HepG2 (cell line): ENCODE data around the gene CYP4F8. TPM values are rescaled to one million over a fixed set of nuclear protein-coding genes. Genes with fewer than 3 reads are reported as not detected.

ENCODE experiments used
- ATAC-seq: fragments of 200-7000 bp; cut with Tn5 transposase; 3 replicates; pipeline ENCODE4 v1.9.1; 2020; ENCODE audit warnings: mild to moderate bottlenecking, moderate library complexity
- BruUV-seq: library from RNA; stranded (reverse); fragments of 400-500 nt; replicated peaks from 2 replicates; lab custom pipeline; 2021; lab: Mats Ljungman, UMichigan
- CTCF ChIA-PET: fragments of 300-600 bp; formaldehyde crosslinking; extraction: SDS; loops from one replicate; lab custom pipeline; 2021; ENCODE audit warnings: low total read pairs, inconsistent platforms, low intra/inter-chr PET ratio; lab: Yijun Ruan, JAX
- POLR2A ChIA-PET: fragments of 350-600 bp; sonication (Branson Sonifier 250); formaldehyde crosslinking; loops from one replicate; lab custom pipeline; 2020; ENCODE audit warnings: antibody characterized with exemption, inconsistent platforms; lab: Yijun Ruan, JAX
- DNase-seq: peaks from one replicate; pipeline ENCODE4 v3.0.0-alpha.2; 2015; ENCODE audit warnings: low spot score
- FAIRE-seq: peaks from 3 replicates; lab custom pipeline; 2011; peaks lifted over from hg19 to GRCh38; lab: Jason Lieb, UNC
- H2AFZ ChIP-seq: one replicate; pipeline ENCODE4 v1.6.1; 2011; ENCODE audit warnings: low read length, inconsistent platforms
- H3K27ac ChIP-seq: fragments of 300-600 bp; 3 replicates; pipeline ENCODE4 v1.8.0; 2011; ENCODE audit warnings: mixed run types, mild to moderate bottlenecking, mixed read lengths, low read length, inconsistent platforms; ENCODE audit not compliant: insufficient read depth; ENCODE audit errors: extremely low read length
- H3K27me3 ChIP-seq, 2 experiments: fragments of 200-600 bp in 1 of 2; 2 replicates in 1 of 2; 3 replicates in 1 of 2; pipeline versions ENCODE4 v1.6.0 to v1.8.0; 2011; ENCODE audit warnings: low read length in 2 of 2, mild to moderate bottlenecking in 2 of 2, moderate library complexity in 2 of 2, inconsistent platforms in 1 of 2; ENCODE audit not compliant: insufficient read depth in 2 of 2, control insufficient read depth in 1 of 2
- H3K36me3 ChIP-seq, 2 experiments: fragments of 200-600 bp in 1 of 2; replicated peaks in 1 of 2; 2 replicates in 1 of 2; 3 replicates in 1 of 2; pipeline versions ENCODE4 v1.5.1 to v1.8.0; 2011; ENCODE audit warnings: low read length in 2 of 2, inconsistent platforms in 1 of 2; ENCODE audit not compliant: insufficient read depth in 2 of 2, control insufficient read depth in 1 of 2
- H3K4me1 ChIP-seq: 2 replicates; pipeline ENCODE4 v1.5.1; 2012; ENCODE audit warnings: low read length, inconsistent platforms; ENCODE audit not compliant: insufficient read depth
- H3K4me2 ChIP-seq: 2 replicates; pipeline ENCODE4 v1.6.0; 2011; ENCODE audit warnings: low read depth, low read length, inconsistent platforms
- H3K4me3 ChIP-seq, 3 experiments: fragments of 200-600 bp in 1 of 3; sonication (generic), shearing (Covaris generic) in 1 of 3; replicated peaks in 1 of 3; 2 replicates each; pipeline ENCODE4 v1.5.1; 2011 to 2016; ENCODE audit warnings: low read length in 3 of 3, inconsistent platforms in 2 of 3, low read depth in 2 of 3, mild to moderate bottlenecking in 2 of 3, control low read depth in 1 of 3, mixed read lengths in 1 of 3; ENCODE audit not compliant: insufficient read depth in 1 of 3
- H3K79me2 ChIP-seq: one replicate; pipeline ENCODE4 v1.6.1; 2011; ENCODE audit warnings: low read length, inconsistent platforms; ENCODE audit not compliant: insufficient read depth
- H3K9ac ChIP-seq: 2 replicates; pipeline ENCODE4 v1.6.0; 2011; ENCODE audit warnings: mild to moderate bottlenecking, low read depth, low read length, inconsistent platforms; ENCODE audit not compliant: insufficient read depth
- H3K9me3 ChIP-seq: 2 replicates; pipeline ENCODE4 v1.5.1; 2012; ENCODE audit warnings: mild to moderate bottlenecking, low read length
- H4K20me1 ChIP-seq: 2 replicates; pipeline ENCODE4 v1.6.0; 2011; ENCODE audit warnings: inconsistent platforms, mild to moderate bottlenecking, low read length, moderate library complexity; ENCODE audit not compliant: insufficient read depth
- EP300 ChIP-seq, 3 experiments: sonication (generic) in 1 of 3; formaldehyde crosslinking in 1 of 3; IDR thresholded peaks; 2 replicates each; pipeline versions ENCODE4 v1.5.1 to v1.6.1; 2011 to 2020; ENCODE audit warnings: low read depth in 2 of 3, low read length in 2 of 3, borderline replicate concordance in 1 of 3, improper control_type of control experiment in 1 of 3, mild to moderate bottlenecking in 1 of 3, missing genetic modification reagents in 1 of 3, moderate library complexity in 1 of 3
- ISX ChIP-seq: sonication (generic); formaldehyde crosslinking; conservative IDR thresholded peaks from 2 replicates; pipeline ENCODE4 v1.5.0; 2020; ENCODE audit warnings: missing genetic modification reagents
- RAD51 ChIP-seq: fragments of 450-650 bp; IDR thresholded peaks from 2 replicates; pipeline ENCODE4 v1.6.1; 2016; ENCODE audit warnings: borderline replicate concordance
- SNAI1 ChIP-seq: sonication (generic); formaldehyde crosslinking; IDR thresholded peaks from 2 replicates; pipeline ENCODE4 v1.5.0; 2020; ENCODE audit warnings: mild to moderate bottlenecking, missing genetic modification reagents, borderline replicate concordance
- SP1 ChIP-seq, 2 experiments: fragments of 450-650 bp in 1 of 2; sonication (generic) in 1 of 2; formaldehyde crosslinking in 1 of 2; IDR thresholded peaks; 2 replicates each; pipeline versions ENCODE4 v1.4.0 to v1.6.1; 2016 to 2020; ENCODE audit warnings: missing genetic modification reagents in 1 of 2
- TARDBP ChIP-seq: sonication (generic); formaldehyde crosslinking; IDR thresholded peaks from 2 replicates; pipeline ENCODE4 v1.8.0; 2022; ENCODE audit warnings: mild to moderate bottlenecking, missing genetic modification reagents
- ZNF350 ChIP-seq: sonication (generic); formaldehyde crosslinking; IDR thresholded peaks from 2 replicates; pipeline ENCODE4 v1.4.0; 2020; ENCODE audit warnings: mild to moderate bottlenecking, low read depth, missing genetic modification reagents, borderline replicate concordance
- ZNF615 ChIP-seq: sonication (generic); formaldehyde crosslinking; IDR thresholded peaks from 2 replicates; pipeline ENCODE4 v1.5.0; 2020; ENCODE audit warnings: mild to moderate bottlenecking, missing genetic modification reagents, borderline replicate concordance
- WGBS: methylation state at CpG from one replicate; pipeline ENCODE4 v1.1.6; 2017; ENCODE audit warnings: low lambda C conversion rate; 5-methylcytosine and 5-hydroxymethylcytosine counted together
- in situ Hi-C: cut with HindIII; loops from 2 replicates; pipeline ENCODE4 v1.10.0; 2017; ENCODE audit warnings: low pct_unique_long_range_greater_than_20kb; ENCODE audit not compliant: extremely low pct_ligation_motif_present
- intact Hi-C: fragments of 100-400 bp; cut with micrococcal nuclease; formaldehyde crosslinking; loops from one replicate; pipeline ENCODE4 v1.10.0; 2022; ENCODE audit not compliant: unreplicated experiment
- polyA plus RNA-seq, 8 experiments: library from polyadenylated mRNA; depleted of rRNA in 3 of 8; stranded (reverse) in 7 of 8; unstranded in 1 of 8; fragments of >200 nt; fragmentation: Illumina TruSeq in 4 of 8; extraction: Trizol in 4 of 8; gene quantifications; 2 replicates each; pipeline versions ENCODE4 v1.2.1 to v1.2.3, GENCODE V29; 2011 to 2016; ENCODE audit warnings: low read depth in 4 of 8, missing spikeins in 1 of 8, mixed read lengths in 1 of 8; ENCODE audit not compliant: insufficient read depth in 1 of 8
- total RNA-seq, 5 experiments: library from RNA; depleted of rRNA; stranded (reverse); fragments of >200 nt; fragmentation: Illumina TruSeq; extraction: Trizol; gene quantifications; 2 replicates each; pipeline ENCODE4 v1.2.3, GENCODE V29; 2016; ENCODE audit warnings: low read depth in 1 of 5
- TF ChIP-seq, protein P1 (sequence below): sonication (generic); formaldehyde crosslinking; IDR thresholded peaks from 2 replicates; pipeline ENCODE4 v1.5.0; 2020; ENCODE audit warnings: missing genetic modification reagents
- TF ChIP-seq, protein P2 (sequence below): sonication (generic); formaldehyde crosslinking; IDR thresholded peaks from 2 replicates; pipeline ENCODE4 v1.5.1; 2020; ENCODE audit warnings: mild to moderate bottlenecking, missing genetic modification reagents
- TF ChIP-seq, protein P3 (sequence below): sonication (generic); formaldehyde crosslinking; IDR thresholded peaks from 2 replicates; pipeline ENCODE4 v1.4.0; 2020; ENCODE audit warnings: missing genetic modification reagents, borderline replicate concordance

CYP4F8 gene
- total and polyA plus RNA-seq, 2 of the 13 experiments (the other 11 are each of a cell fraction or from before 2014, with no cell fraction given): not detected

- TF ChIP-seq SNAI1 (CRISPR knock-in tag) (no peak), EP300 (IDR thresholded peaks at IDR 0.05; ENCODE audit: low read depth in 2 of 2, low read length in 2 of 2) (no peak), EP300 (CRISPR knock-in tag; IDR thresholded peaks at IDR 0.05; ENCODE audit: borderline replicate concordance) (no peak), ISX (CRISPR knock-in tag) (no peak), RAD51 (no peak)
- TF ChIP-seq, protein P1, sequence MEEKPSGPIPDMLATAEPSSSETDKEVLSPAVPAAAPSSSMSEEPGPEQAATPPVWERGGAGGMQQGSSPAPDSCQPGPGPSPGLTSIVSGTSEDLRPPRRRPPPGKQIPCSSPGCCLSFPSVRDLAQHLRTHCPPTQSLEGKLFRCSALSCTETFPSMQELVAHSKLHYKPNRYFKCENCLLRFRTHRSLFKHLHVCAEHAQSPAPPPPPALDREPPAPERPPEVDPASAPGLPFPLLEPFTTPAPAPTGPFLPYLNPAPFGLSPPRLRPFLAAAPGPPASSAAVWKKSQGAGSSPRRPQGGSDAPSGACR (CRISPR knock-in tag): no peak
These were observed 38.4 kb upstream of the CYP4F8 start (continued) for GRCh38 chr19:15576526-15577156.

GRCh38 chr19:15577184-15577771, 37.7 kb upstream of the CYP4F8 start:
- H3K4me1 ChIP-seq: 0 out of 2 replicates have a peak, but pooled peaks cover 6% of the 10 kb centered on the region
- ATAC-seq (no peak), DNase-seq (no peak), FAIRE-seq (no peak)
- POLR2A ChIA-PET: no interaction called here
- H3K36me3 ChIP-seq: no peaks in the 10 kb centered on the region
- no peaks in the 10 kb centered on the region for H3K27me3 ChIP-seq
- no peak overlapping the region for H2AFZ ChIP-seq
- in situ Hi-C loops (no loop called here), intact Hi-C loops (no loop called here)
- no peaks in the 10 kb centered on the region for H3K9me3 ChIP-seq
- H3K27ac ChIP-seq: no peak overlapping the region
- no TSS peak for BruUV-seq
- no peak overlapping the region for H3K4me2 ChIP-seq
- WGBS: 100% methylated on average over 4 of the region's 6 CpGs
- H4K20me1 ChIP-seq: no peaks in the 10 kb centered on the region
- H3K79me2 ChIP-seq: no peaks in the 10 kb centered on the region
- H3K4me3 ChIP-seq: no peak overlapping the region
- H3K9ac ChIP-seq: no peak overlapping the region
- CTCF ChIA-PET: no interaction called here
- TF ChIP-seq TARDBP (CRISPR knock-in tag) (no peak), ZNF350 (no peak), ZNF615 (no peak), SP1 (IDR thresholded peaks at IDR 0.05) (no peak), SP1 (CRISPR knock-in tag; IDR thresholded peaks at IDR 0.05) (no peak)
- TF ChIP-seq, protein P2, sequence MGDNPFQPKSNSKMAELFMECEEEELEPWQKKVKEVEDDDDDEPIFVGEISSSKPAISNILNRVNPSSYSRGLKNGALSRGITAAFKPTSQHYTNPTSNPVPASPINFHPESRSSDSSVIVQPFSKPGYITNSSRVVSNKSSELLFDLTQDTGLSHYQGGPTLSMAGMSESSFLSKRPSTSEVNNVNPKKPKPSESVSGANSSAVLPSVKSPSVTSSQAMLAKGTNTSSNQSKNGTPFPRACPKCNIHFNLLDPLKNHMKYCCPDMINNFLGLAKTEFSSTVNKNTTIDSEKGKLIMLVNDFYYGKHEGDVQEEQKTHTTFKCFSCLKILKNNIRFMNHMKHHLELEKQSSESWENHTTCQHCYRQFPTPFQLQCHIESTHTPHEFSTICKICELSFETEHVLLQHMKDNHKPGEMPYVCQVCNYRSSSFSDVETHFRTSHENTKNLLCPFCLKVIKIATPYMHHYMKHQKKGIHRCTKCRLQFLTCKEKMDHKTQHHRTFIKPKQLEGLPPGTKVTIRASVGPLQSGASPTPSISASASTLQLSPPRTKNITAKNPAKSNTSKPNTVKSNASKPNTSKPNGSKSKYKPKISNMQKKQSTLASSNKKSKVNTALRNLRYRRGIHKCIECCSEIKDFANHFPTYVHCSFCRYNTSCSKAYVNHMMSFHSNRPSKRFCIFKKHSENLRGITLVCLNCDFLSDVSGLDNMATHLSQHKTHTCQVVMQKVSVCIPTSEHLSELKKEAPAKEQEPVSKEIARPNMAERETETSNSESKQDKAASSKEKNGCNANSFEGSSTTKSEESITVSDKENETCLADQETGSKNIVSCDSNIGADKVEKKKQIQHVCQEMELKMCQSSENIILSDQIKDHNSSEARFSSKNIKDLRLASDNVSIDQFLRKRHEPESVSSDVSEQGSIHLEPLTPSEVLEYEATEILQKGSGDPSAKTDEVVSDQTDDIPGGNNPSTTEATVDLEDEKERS (CRISPR knock-in tag): no peak
- TF ChIP-seq, protein P3, sequence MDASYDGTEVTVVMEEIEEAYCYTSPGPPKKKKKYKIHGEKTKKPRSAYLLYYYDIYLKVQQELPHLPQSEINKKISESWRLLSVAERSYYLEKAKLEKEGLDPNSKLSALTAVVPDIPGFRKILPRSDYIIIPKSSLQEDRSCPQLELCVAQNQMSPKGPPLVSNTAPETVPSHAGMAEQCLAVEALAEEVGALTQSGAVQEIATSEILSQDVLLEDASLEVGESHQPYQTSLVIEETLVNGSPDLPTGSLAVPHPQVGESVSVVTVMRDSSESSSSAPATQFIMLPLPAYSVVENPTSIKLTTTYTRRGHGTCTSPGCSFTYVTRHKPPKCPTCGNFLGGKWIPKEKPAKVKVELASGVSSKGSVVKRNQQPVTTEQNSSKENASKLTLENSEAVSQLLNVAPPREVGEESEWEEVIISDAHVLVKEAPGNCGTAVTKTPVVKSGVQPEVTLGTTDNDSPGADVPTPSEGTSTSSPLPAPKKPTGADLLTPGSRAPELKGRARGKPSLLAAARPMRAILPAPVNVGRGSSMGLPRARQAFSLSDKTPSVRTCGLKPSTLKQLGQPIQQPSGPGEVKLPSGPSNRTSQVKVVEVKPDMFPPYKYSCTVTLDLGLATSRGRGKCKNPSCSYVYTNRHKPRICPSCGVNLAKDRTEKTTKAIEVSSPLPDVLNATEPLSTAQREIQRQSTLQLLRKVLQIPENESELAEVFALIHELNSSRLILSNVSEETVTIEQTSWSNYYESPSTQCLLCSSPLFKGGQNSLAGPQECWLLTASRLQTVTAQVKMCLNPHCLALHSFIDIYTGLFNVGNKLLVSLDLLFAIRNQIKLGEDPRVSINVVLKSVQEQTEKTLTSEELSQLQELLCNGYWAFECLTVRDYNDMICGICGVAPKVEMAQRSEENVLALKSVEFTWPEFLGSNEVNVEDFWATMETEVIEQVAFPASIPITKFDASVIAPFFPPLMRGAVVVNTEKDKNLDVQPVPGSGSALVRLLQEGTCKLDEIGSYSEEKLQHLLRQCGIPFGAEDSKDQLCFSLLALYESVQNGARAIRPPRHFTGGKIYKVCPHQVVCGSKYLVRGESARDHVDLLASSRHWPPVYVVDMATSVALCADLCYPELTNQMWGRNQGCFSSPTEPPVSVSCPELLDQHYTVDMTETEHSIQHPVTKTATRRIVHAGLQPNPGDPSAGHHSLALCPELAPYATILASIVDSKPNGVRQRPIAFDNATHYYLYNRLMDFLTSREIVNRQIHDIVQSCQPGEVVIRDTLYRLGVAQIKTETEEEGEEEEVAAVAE (CRISPR knock-in tag): no peak
